Fibroblast of mammary gland (primary cell): ENCODE results near the gene SYCN.

Source experiments
- DNase-seq: peaks from one replicate; pipeline ENCODE4 v3.0.0-alpha.2; 2010; ENCODE audit warnings: low read depth
- H3K4me3 ChIP-seq: 2 replicates; pipeline ENCODE4 v1.5.1; 2011; ENCODE audit warnings: low read depth, mild to moderate bottlenecking, low read length, moderate library complexity; ENCODE audit not compliant: control insufficient read depth
- CTCF ChIP-seq: conservative IDR thresholded peaks from 2 replicates; pipeline ENCODE4 v1.5.1; 2011; ENCODE audit warnings: low read depth, low read length, inconsistent platforms; ENCODE audit not compliant: control insufficient read depth, insufficient read depth

The SYCN gene

GRCh38 chr19:39197808-39198207, 6.3 kb downstream of the SYCN start:
- H3K4me3 ChIP-seq: no peak overlapping the region
- DNase-seq: no peak
- TF ChIP-seq CTCF: peak; percentile 2

GRCh38 chr19:39196860-39197562, 7.1 kb downstream of the SYCN start, which contains the start of gene NCCRP1:
Gene NCCRP1 (plus strand): TSS chr19:39196964. CDS start chr19:39196983, 19 bp downstream.
- H3K4me3 ChIP-seq: no peak within 1 kb of the TSS
- TF ChIP-seq CTCF: no peak
- no peak for DNase-seq

GRCh38 chr19:39196320-39196719, 7.7 kb downstream of the SYCN start:
- H3K4me3 ChIP-seq: no peak overlapping the region
- no peak for TF ChIP-seq CTCF
- DNase-seq: no peak

GRCh38 chr19:39195755-39196154, 8.3 kb downstream of the SYCN start:
- no peak for TF ChIP-seq CTCF
- no peak for DNase-seq
- no peak overlapping the region for H3K4me3 ChIP-seq

- no peak overlapping the region for H3K4me3 ChIP-seq
- DNase-seq: no peak
- TF ChIP-seq CTCF: no peak
Observed at GRCh38 chr19:39194832-39195542, 9.1 kb downstream of the SYCN start.

GRCh38 chr19:39193803-39194202, 10.3 kb downstream of the SYCN start:
- no peak overlapping the region for H3K4me3 ChIP-seq
- DNase-seq: no peak
- no peak for TF ChIP-seq CTCF
